GM12892 (cell line): Measurements from ENCODE around the gene GLRA1. TPM values are rescaled to one million over a fixed set of nuclear protein-coding genes. Genes with fewer than 3 reads are reported as not detected.

Experiments
- DNase-seq: peaks from one replicate; pipeline ENCODE4 v3.0.0; 2011; ENCODE audit not compliant: insufficient read length
- FAIRE-seq: peaks from 2 replicates; lab custom pipeline; 2011; peaks lifted over from hg19 to GRCh38; lab: Jason Lieb, UNC
- POLR2A ChIP-seq: IDR thresholded peaks from 2 replicates; pipeline ENCODE4 v1.6.1; 2011; ENCODE audit warnings: low read depth, low read length, control low read depth
- POLR2AphosphoS5 ChIP-seq: IDR thresholded peaks from 2 replicates; pipeline ENCODE4 v1.6.1; 2011; ENCODE audit warnings: low read depth, low read length, control low read depth
- TAF1 ChIP-seq: IDR thresholded peaks from 2 replicates; pipeline ENCODE4 v1.6.1; 2011; ENCODE audit warnings: low read depth, mild to moderate bottlenecking, control low read depth, low read length, borderline replicate concordance
- polyA plus RNA-seq: library from polyadenylated mRNA; unstranded; fragments of >200 nt; gene quantifications from one replicate; pipeline ENCODE4 v1.2.1, GENCODE V29; 2012; ENCODE audit warnings: missing spikeins, inconsistent platforms; ENCODE audit not compliant: missing spikeins

The GLRA1 gene
- polyA plus RNA-seq = not detected

GRCh38 chr5:151924564-151925301 lies at the start of gene GLRA1:
GLRA1 (minus strand) TSS chr5:151924851; CDS start chr5:151924549, 302 bp downstream.
- TF ChIP-seq POLR2AphosphoS5 = no peak
- TF ChIP-seq POLR2A = no peak
- no peak for TF ChIP-seq TAF1
- FAIRE-seq = no peak

GRCh38 chr5:151970885-151971284 lies 46.2 kb upstream of the GLRA1 start:
- no peak for TF ChIP-seq POLR2A
- TF ChIP-seq TAF1 = no peak
- TF ChIP-seq POLR2AphosphoS5 = no peak
- FAIRE-seq (no peak), DNase-seq (no peak)

More at GRCh38 chr5:151924564-151925301, at the start of gene GLRA1:
- DNase-seq = peak; percentile 23

GRCh38 chr5:151967865-151968264 lies 43.2 kb upstream of the GLRA1 start:
- FAIRE-seq (no peak), DNase-seq (no peak)
- TF ChIP-seq TAF1 = no peak
- TF ChIP-seq POLR2AphosphoS5 = no peak
- no peak for TF ChIP-seq POLR2A

- DNase-seq = no peak
- FAIRE-seq = no peak
- TF ChIP-seq TAF1 (no peak), POLR2A (no peak), POLR2AphosphoS5 (no peak)
Observed at GRCh38 chr5:151966046-151966445, 41.4 kb upstream of the GLRA1 start.

- DNase-seq = no peak
- no peak for FAIRE-seq
- TF ChIP-seq TAF1 = no peak
- TF ChIP-seq POLR2AphosphoS5 = no peak
- TF ChIP-seq POLR2A = no peak
Observed at GRCh38 chr5:151964471-151964870, 39.8 kb upstream of the GLRA1 start.

- FAIRE-seq (no peak), DNase-seq (no peak)
- TF ChIP-seq POLR2AphosphoS5 (no peak), TAF1 (no peak), POLR2A (no peak)
Observed at GRCh38 chr5:151961557-151961956, 36.9 kb upstream of the GLRA1 start.

GRCh38 chr5:151958111-151958510 lies 33.5 kb upstream of the GLRA1 start:
- TF ChIP-seq TAF1 (no peak), POLR2A (no peak), POLR2AphosphoS5 (no peak)
- FAIRE-seq (no peak), DNase-seq (no peak)

GRCh38 chr5:151956725-151957124 lies 32.1 kb upstream of the GLRA1 start:
- no peak for FAIRE-seq
- no peak for DNase-seq
- TF ChIP-seq TAF1 = no peak
- TF ChIP-seq POLR2AphosphoS5 = no peak
- no peak for TF ChIP-seq POLR2A

DNA sequence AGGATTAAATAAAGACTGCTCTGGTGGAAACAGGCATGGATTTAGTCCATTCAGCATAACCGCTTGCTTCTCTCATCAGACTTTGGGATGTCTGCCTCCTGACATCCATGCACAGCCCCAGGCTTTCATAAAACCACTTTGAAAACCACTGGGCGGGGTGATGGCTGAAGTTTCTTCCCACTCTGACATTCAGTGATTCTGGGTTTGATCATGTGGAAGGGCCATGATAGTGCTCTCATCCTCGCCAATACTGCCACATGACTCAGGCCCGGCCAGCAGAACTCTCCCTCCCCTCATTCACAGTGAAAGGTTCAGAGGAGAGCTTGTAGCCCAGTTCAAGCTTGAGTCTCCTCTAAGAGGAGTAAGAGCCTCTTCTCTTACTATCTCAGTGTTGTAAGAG lies 29.6 kb upstream of the GLRA1 start:
- DNase-seq (no peak), FAIRE-seq (no peak)
- TF ChIP-seq TAF1 = no peak
- TF ChIP-seq POLR2AphosphoS5 = no peak
- no peak for TF ChIP-seq POLR2A

- TF ChIP-seq TAF1 (no peak), POLR2A (no peak), POLR2AphosphoS5 (no peak)
- FAIRE-seq (no peak), DNase-seq (no peak)
Observed at GRCh38 chr5:151953833-151954232, 29.2 kb upstream of the GLRA1 start.

- no peak for DNase-seq
- no peak for FAIRE-seq
- TF ChIP-seq POLR2A (no peak), POLR2AphosphoS5 (no peak), TAF1 (no peak)
Observed at GRCh38 chr5:151952238-151952637, 27.6 kb upstream of the GLRA1 start.

GRCh38 chr5:151950706-151951105 lies 26.1 kb upstream of the GLRA1 start:
- TF ChIP-seq TAF1 (no peak), POLR2A (no peak), POLR2AphosphoS5 (no peak)
- FAIRE-seq (no peak), DNase-seq (no peak)

GRCh38 chr5:151949701-151950308 lies 25.2 kb upstream of the GLRA1 start:
- DNase-seq (no peak), FAIRE-seq (no peak)
- TF ChIP-seq POLR2AphosphoS5 (no peak), TAF1 (no peak), POLR2A (no peak)
